Measurements from ENCODE around the gene ISYNA1.

The ISYNA1 gene

GRCh38 chr19:18389726-18390064, 48.2 kb downstream of the ISYNA1 start:
- no peak for DNase-seq

GRCh38 chr19:18388960-18389725, 48.8 kb downstream of the ISYNA1 start:
- DNase-seq, result no peak

- DNase-seq, result peak; percentile 74
Observed at GRCh38 chr19:18388100-18388959, 49.6 kb downstream of the ISYNA1 start.

GRCh38 chr19:18386543-18387271, 51.2 kb downstream of the ISYNA1 start:
- no peak for DNase-seq

GRCh38 chr19:18385675-18386542, 52.0 kb downstream of the ISYNA1 start, which contains the start of gene GDF15:
Gene GDF15 (plus strand): TSS chr19:18386158. CDS start chr19:18386190, 32 bp downstream.
- DNase-seq, result no peak

GRCh38 chr19:18385359-18385674, 52.6 kb downstream of the ISYNA1 start:
- no peak for DNase-seq

GRCh38 chr19:18384775-18385174, 53.2 kb downstream of the ISYNA1 start:
- no peak for DNase-seq
